GM12875 (cell line): ENCODE results near the gene LDLRAD2.

ENCODE experiments used
- H3K4me3 ChIP-seq: one replicate; pipeline ENCODE4 v1.5.1; 2011; ENCODE audit warnings: low read depth, low read length, control low read depth
- TF ChIP-seq, protein P1 (sequence below): IDR thresholded peaks from 2 replicates; pipeline ENCODE4 v1.5.1; 2011; ENCODE audit warnings: low read depth, mild to moderate bottlenecking, control low read depth, inconsistent platforms, low read length, moderate library complexity, borderline replicate concordance; ENCODE audit not compliant: insufficient read depth

Gene LDLRAD2

GRCh38 chr1:21814981-21815582 lies 3.0 kb downstream of the LDLRAD2 start:
- TF ChIP-seq, protein P1, sequence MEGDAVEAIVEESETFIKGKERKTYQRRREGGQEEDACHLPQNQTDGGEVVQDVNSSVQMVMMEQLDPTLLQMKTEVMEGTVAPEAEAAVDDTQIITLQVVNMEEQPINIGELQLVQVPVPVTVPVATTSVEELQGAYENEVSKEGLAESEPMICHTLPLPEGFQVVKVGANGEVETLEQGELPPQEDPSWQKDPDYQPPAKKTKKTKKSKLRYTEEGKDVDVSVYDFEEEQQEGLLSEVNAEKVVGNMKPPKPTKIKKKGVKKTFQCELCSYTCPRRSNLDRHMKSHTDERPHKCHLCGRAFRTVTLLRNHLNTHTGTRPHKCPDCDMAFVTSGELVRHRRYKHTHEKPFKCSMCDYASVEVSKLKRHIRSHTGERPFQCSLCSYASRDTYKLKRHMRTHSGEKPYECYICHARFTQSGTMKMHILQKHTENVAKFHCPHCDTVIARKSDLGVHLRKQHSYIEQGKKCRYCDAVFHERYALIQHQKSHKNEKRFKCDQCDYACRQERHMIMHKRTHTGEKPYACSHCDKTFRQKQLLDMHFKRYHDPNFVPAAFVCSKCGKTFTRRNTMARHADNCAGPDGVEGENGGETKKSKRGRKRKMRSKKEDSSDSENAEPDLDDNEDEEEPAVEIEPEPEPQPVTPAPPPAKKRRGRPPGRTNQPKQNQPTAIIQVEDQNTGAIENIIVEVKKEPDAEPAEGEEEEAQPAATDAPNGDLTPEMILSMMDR, result no peak
- H3K4me3 ChIP-seq, result no peak overlapping the region

- TF ChIP-seq, protein P1, result no peak
- H3K4me3 ChIP-seq, result no peak overlapping the region
Observed at GRCh38 chr1:21815724-21816321, 3.8 kb downstream of the LDLRAD2 start.

DNA sequence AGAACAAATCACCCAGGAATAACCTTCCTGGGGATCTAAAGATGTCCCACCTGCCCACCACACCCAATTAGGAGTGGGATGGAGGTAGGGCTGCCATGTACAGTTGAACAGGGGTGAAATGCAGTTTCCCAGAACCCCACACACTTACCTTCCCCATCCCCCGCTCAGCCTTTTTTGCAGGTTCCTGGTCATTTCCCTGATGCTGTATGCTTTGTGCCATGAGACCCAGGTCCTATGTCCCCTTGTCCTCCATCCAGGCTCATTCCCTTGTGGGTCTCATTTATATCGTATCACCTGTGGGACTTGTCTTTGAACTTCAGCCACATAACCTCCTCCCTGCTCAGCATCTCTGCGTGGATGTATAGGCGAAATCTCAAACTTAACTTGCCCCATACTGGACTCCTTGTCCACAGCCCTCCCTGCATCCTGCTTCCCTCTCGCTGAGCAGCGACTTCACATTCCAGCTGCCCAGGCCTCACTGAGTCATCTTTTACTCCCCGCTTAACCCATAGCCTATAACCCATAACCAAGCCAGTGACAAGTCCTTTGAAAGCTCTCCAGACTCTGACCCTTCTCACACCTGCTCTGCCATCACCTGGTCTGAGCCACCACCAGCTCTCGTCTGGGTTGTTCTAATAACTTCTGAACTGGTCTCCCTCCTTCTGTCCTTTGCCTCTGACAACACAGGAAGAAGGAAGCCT lies 4.7 kb downstream of the LDLRAD2 start:
- no peak overlapping the region for H3K4me3 ChIP-seq
- TF ChIP-seq, protein P1, result no peak

DNA sequence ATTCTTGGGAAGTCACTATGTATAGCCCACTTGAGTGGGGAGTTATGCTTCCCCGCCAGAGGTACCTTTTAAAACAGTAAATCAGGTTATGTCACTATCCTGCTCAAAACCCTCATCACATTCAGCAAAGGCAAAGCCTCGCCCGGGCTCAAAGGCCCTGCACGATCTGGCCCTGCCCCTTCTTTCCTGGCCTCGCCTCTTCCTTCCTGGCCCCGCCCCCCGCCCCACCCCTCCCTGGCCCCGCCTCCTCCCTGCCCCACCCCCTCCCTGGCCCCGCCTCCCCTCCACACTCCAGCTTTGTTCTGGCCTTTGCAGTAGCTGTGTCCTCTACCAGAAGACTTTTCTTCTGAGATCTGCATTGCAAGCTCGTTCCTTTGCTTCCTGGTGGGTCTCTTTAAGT lies 6.6 kb downstream of the LDLRAD2 start:
- H3K4me3 ChIP-seq, result no peak overlapping the region

DNA sequence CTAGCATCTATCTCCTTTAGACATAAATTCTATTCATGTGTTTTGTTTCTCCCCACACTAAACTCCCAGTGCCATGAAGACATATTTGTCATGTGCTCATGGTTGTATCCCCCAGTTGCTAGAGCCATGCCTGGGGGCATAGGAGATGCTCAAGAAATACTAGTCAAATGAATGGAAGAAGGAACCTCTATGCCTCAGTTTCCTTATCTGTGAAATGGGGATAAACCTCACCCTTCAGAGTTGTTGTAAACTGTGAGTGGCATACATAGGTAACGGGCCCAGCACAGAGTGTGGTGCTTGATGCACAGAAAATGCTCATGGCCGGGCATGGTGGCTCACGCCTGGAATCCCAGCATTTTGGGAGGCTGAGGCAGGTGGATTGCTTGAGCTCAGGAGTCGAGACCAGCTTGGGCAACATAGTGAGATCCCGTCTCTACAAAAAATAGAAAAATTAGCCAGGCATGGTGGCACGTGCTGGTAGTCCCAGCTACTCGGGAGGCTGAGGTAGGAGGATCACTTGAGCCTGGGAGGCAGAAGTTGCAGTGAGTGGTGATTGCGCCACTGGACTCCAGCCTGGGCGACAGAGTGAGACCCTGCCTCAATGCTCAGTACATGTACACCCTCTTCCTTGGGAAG lies 8.7 kb downstream of the LDLRAD2 start:
- TF ChIP-seq, protein P1, result no peak
- H3K4me3 ChIP-seq, result no peak overlapping the region

More for the DNA sequence above, 6.6 kb downstream of the LDLRAD2 start:
- TF ChIP-seq, protein P1, result no peak

DNA sequence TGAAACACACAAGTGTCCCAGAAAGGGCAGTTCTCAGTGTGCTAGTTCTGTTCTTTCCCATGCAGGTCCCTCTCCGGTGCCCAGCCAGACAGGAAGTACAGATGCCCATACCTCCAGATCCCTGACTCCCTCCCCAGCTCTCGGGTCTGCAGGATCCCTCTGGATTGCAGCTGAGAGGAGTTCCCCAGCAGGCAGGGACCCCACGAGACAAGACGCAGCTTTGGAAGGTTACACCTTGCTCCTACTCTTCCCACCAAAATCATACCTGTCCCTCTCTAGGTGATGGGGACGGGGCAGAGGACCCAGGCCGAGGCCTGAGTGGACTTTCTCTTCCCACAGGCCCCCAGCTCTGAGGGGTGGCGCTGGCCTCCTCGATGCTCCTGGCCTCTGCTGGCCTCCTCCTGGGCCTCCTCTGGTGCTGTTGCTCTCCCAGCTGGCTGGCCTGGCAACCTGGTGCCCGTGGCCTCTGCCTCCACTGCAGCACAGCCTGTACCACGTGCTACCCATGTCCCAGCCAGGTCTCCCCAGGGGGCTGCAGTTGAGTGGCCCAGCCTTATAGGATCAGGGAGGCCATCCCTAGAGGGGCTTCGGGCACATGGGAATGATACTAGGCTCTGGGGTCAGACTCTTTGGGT lies 9.4 kb downstream of the LDLRAD2 start:
- H3K4me3 ChIP-seq, result no peak overlapping the region
- TF ChIP-seq, protein P1, result no peak
